NOMO-1 treated with DMSO at 0.1 percent for 48 hours (cell line): ENCODE data around the gene TCEA3.

Source experiments
- DNase-seq: peaks from one replicate; lab custom pipeline; 2025; ENCODE audit not compliant: unreplicated experiment; lab: John Stamatoyannopoulos, UW

The TCEA3 gene

DNA sequence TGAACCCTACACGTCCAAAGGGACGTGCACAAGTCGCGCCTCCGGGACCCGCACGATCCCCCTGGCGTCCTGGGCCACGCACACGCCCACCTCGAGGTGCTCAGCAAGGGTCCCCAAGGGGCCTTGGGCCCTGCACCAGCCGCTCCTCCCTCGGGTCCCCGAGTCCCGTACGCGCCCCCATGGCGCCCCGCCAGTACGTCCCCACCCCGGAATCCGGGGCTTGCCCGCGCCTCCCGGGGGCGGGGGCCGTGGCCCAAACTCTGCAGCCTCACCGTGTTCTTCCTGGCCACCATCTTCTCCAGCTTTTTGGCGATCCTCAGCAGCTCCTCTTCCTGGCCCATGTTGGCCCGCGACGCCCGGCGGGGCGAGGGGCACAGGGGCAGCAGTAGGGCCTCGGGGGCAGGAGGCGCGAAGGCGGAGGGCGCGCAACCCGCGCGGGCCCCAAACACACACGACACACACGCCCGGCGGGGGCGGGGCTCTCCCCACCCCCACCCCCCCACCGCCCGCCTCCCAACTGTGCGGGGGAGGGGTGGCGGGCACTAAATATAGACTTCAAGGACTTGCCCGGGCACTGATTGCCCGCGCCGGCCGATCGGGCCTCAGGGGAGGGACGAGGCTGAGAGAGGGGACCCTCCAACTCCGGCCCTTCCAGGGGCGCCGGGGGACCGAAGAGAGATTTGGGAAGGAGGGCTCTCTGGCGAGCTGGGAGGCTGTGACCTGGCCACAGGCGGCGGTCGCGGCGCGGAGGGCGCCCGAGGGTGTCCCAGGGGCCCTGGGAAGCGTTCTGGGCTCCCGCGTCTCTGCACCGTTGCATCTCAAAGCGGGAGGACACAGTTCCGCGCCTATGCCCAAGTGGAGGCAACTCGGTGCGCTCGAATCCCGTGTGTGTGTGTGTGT, at the start of gene TCEA3:
TSS of gene TCEA3 (minus strand) at position 456 of the 900 bp plus-strand sequence. CDS start at position 341, 115 bp downstream.
- DNase-seq: peak; percentile 8

- no peak for DNase-seq
Measured at GRCh38 chr1:23473037-23473800, 48.7 kb upstream of the TCEA3 start.

DNA sequence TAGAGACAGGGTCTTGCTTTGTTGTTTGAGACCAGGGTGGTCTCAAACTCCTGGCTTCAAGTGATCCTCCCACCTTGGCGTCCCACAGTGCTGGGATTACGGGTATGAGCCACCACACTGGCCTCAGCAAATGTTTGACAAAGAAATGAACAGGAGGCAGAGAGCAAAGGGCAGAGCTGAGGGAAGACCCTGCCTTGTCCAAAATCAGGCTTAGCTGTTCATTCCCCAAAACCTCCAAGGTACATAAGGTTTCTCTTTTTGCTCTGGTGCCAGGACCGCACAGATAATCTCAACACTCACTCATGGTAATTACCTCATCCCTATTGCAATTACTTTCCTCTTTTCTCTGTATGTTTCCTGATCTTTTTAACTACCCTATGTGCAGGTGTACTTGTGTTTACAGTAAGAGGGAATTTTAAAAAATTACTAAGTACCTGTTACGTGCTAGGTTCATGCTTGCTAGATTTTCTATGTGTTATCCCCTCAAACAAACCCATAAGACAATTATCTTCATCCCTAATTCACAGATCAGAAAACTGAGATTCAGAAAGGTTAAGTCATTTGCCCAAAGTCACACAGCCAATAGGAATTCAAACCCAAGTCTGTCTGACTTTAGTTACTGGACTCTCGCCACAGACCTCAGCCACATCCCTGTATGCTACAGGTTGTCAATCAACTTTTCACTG, 47.9 kb upstream of the TCEA3 start:
- DNase-seq: no peak

DNA sequence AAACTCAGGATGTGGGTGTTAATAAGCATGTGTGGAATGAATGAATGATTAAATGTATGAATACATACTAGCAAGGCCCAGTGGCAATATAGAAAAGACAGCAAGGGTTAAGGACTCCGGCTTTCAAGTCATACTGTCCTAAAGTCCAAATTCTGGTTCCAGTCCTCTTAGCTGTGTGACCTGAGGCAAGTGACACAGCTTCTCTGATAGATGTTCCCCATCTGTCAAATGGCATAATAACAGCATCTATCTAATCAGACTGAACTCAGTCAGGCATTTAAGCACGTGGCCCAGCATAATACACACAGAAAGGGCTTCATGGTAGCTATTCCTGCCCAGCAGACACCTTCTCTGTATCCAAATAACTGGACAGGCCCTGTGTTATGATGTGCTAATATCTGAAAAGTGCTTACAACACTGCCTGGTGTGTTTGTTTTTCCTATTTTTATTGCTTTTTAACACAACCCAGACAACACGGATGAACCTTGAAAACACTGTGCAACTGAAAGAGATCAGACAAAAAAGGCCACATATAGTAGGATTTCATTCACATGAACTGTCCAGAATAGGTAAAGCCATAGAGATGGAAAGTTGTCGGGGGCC, 47.0 kb upstream of the TCEA3 start:
- no peak for DNase-seq

DNA sequence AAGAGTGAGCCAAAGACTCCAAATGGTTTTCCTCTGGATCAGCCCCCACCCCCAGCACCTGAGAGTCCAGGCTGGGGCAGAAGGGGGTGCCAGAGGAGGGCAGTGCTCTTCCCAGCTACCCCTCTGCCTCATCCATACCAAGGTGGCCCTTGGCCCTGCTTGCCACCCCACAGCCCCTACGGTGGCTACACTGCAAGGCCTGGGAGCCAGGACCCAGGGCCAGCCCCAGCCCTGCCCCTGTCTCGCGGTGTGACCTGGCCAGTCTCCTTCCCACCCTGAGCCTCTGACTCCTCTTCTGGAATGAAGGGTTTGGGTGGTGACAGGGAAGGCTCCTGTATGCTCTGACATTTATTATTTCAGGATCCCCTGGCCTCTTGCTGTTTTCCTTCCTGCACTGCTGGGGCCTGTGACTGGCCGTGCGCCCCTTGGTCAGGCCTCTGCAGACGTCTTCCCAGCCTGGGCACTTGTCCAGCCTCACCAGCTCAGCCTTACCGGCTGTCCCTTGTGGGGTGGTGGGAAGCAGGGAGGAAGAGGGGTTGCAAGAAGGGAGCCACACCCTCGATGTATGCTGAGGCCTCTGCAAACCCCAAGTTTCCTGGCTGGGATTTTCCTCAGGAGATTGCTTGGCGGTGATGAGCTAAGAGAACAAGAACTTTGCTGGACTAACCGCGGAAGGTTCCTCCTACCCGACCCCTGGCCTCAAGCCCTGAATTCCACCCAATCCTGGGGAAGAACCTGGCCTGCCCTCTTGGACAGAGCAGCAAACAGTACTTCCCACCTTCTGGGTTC, 45.9 kb upstream of the TCEA3 start:
- DNase-seq: no peak

DNA sequence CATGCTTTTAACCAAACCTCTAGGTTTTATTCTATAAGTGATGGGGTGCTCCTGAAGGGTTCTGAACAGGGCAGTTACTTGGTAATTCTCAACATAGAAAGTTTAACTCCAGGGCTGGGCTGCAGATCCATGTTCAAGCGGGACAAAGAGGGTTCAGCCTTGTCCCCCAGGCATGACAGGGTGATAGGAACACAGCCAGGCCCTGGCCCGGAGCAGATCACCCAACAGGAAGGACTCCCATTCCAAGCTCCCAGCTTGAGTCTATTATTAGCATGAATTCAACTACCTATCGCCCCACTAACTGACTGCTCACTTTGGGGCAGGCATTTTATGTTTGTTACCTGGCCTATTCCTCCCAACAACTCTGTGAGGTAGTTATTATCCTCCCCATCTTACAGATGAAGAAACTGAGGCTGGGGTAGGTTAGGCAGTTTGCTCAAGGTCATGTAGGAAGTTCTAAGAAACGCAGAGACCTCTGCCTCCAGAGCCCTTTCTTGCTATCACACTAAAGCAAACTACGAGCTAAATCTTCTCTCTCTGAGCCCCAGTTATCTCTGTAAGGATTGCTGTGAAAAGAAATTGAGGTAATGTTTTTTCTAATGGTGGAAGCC, 44.9 kb upstream of the TCEA3 start:
- no peak for DNase-seq

DNA sequence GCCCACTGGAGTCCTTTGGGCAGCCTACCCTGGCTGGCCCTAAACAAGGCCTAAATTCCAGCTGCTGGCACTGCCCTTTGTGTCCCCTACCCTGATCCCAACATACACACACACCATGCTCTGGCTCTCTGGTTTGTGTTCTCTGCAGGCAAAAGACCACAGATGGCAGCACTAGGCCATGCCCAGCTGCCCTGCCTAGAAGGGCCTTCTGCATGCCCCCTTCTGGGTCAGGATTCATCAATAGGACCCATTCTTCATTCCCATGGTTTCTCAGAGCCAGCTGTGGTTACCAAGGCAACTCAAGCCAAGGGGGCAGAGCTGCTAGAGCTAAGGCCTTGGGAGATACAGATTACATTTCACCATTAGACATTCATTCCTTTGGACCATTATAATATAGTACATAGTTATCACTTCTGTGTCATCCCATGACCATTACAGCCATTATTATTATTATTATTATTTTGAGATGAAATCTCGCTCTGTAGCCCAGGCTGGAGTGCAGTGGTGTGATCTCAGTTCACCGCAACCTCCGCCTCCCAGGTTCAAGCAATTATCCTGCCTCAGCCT, 42.0 kb upstream of the TCEA3 start:
- no peak for DNase-seq

DNA sequence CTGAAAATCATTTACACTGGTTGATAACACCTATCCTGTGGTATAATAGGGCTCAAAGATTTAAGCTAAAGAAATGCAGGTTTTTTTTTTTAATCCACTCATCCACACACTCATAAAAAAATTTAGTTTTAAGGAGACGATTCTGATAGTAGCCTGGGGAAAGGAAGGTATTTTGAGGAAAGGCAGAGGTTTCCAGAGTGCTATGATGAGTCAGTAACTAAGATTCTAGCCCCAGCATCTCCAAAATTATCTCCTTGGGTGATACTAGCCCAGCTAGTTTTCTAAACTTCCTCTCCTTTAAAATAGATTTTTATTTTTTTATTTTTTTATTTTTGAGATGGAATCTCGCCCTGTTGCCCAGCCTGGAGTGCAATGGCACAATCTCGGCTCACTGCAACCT, 38.7 kb upstream of the TCEA3 start:
- no peak for DNase-seq

- DNase-seq: no peak
Measured at GRCh38 chr1:23462766-23463165, 38.2 kb upstream of the TCEA3 start.

GRCh38 chr1:23461050-23461449, 36.5 kb upstream of the TCEA3 start:
- DNase-seq: no peak

DNA sequence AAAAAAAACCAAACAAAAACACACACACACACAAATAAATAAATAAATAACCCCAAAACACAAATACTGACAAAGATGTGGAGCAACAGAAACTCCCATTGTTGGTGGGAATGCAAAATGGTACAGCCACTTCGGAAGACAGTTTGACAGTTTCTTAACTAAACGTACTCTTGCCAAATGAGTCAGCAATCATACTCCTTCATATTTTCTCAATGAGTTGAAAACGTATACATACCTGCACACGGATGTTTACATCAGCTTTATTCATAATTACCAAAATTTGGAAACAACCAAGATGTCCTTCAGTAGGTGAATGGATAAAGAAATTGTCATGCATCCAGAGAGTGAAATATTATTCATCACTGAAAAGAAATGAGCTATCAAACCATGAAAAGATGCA, 36.0 kb upstream of the TCEA3 start:
- no peak for DNase-seq

DNA sequence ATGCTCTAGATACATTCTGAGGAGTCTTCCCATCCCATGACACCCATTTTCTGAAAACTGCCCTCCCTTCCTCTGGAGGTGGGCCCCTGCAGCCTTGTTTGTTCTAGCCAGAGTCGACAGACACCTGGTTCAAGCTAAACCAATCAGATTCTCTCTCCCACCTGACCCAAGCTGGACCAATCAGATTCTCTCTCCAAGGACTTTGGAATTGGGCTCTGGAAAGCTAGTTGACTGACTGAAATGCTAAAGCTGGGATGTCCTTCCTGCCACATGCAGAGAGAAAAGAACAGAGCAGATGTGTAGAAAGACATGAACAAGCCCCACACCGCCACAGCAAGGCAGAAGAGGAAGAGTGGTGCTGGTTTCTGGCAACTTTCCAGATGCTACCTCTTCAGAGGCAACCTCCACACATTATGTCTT, 34.8 kb upstream of the TCEA3 start:
- DNase-seq: no peak

DNA sequence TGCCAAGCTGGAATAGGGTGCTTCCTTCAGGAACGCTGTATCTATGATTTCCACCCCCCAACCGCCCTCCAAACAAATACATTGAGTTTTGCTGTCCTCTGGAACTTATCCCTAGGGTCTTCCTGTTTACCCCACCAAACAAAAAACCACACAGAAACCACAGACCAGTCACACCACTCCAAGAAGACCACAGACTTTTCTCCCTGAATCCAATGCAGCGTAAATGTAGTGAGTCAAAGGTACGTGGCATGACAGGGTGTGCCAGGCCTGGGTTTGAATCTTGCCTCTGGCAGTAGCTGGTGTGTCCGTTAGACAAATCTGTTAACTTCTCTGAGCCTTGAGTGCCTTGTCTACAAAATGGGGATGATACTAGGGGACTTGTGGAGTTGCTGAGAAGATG, 31.7 kb upstream of the TCEA3 start:
- DNase-seq: no peak

DNA sequence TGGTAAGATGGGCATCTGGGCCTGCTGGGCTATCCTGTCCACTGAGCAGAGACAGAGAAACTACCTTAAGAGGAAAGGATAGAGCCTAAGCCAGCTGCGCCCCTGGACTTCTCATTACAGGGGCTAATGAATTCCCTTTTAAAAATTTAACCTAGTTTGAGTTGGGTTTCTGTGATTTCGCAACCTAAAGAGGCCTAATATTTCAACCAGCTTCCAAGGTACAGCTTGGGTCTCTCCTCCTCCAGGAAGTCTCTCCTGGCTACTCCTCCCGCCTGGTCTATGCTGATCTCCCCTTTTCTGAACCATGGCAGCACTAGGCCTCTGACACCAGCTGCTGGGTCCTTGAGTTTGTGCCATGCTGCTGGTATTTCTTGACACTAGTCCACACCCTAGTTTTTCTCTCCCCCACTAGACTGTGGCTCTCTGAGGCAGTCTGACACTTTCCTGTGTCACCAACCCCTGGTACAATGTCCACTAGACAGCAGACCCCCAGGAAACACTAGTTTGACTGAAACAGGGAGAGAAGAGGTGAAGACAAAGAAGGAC, 29.0 kb upstream of the TCEA3 start:
- no peak for DNase-seq

- no peak for DNase-seq
Measured at GRCh38 chr1:23452011-23452411, 27.5 kb upstream of the TCEA3 start.

DNA sequence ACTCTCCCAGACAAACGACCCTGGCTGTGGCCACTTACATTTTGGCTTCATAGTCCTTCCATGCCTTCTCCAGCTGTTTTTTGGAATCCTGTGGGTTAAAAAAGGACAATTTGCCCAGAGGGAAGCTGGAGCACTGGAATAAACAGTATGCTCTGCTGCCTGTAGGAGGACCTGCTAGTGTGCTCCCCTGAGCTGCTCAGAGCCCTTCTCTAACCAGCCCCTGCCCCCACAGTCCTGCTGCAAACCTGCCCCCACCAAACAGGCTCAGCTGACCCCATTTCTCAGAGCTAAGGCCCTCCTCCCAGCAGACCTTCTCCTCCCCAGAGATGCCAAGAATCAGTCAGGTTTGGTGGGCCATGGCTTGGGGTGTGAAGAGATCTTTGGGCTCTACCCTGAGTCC, 26.9 kb upstream of the TCEA3 start:
- no peak for DNase-seq

DNA sequence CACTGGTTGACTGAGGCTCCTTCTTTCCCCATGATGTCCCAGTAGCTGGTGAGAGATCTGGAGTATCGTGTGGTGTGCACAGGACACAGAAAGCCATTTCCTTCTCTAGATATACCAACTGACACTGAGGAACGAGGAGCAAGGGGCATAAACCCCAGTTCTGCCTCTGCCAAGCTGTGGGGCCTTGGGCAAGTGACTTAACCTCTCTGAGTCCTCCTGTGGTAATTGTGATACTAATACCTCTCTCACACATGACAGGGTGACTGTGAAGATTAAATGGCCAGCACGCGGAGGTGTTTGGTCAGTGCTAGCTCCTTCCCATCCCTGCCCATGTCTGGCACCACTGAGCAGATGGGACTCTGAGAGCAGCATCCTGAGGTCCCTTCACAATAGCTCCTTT, 26.3 kb upstream of the TCEA3 start:
- no peak for DNase-seq

- no peak for DNase-seq
Measured at GRCh38 chr1:23449958-23450357, 25.4 kb upstream of the TCEA3 start.

- DNase-seq: no peak
Measured at GRCh38 chr1:23449306-23449705, 24.8 kb upstream of the TCEA3 start.
